Activated CD4-positive, alpha-beta T cell treated with anti-CD3 and anti-CD28 coated beads, Interleukin-2, Interleukin-6, amounts not matched to agents 100 ng/mL and 50 ng/mL, durations not matched to agents 16 hours and 8 hours (primary cell): ENCODE results near the gene SLC3A2.
"Not testable (repeated sequence)": the region's sequence is repeated elsewhere in the genome, so short reads cannot be mapped to it uniquely, and the experiment has no call there.

ENCODE experiments used
- DNase-seq: peaks from one replicate; pipeline ENCODE4 v3.0.0-alpha.2; 2020

SLC3A2 gene

GRCh38 chr11:62880803-62881578 lies at the start of gene SLC3A2:
Gene SLC3A2 (plus strand): TSS chr11:62880896. CDS start chr11:62881024, 128 bp downstream.
- DNase-seq: peak; percentile 95

DNA sequence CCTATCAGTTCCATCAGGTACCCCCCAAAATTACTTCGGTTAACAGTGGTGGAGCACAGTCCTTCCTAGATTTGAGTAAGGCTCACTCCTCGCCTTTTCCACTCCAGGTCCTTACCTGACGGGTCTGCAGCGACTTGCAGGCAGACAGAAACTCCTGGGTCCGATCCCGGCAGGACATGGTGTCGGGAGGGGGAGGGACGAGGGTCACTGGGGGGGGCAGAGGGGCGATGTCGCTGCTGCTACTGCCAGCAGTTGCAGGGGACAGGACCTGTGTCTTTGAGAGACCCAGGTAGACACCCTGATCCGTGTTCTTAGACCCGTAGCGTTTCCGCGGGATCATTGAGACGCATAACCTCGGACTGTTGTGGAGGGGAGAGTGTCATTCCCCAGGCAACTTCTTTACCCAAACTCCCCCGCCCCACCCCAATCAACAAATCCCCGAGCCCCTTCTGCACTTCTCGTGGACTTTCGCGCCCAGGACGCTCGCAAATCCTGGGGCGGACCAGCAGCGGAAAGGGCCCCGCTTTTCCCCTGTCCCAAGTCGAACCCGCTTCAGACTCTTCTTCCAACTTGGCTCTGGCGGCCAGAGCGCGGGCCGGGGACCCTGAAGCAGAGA lies 49.7 kb upstream of the SLC3A2 start:
- DNase-seq: no peak

DNA sequence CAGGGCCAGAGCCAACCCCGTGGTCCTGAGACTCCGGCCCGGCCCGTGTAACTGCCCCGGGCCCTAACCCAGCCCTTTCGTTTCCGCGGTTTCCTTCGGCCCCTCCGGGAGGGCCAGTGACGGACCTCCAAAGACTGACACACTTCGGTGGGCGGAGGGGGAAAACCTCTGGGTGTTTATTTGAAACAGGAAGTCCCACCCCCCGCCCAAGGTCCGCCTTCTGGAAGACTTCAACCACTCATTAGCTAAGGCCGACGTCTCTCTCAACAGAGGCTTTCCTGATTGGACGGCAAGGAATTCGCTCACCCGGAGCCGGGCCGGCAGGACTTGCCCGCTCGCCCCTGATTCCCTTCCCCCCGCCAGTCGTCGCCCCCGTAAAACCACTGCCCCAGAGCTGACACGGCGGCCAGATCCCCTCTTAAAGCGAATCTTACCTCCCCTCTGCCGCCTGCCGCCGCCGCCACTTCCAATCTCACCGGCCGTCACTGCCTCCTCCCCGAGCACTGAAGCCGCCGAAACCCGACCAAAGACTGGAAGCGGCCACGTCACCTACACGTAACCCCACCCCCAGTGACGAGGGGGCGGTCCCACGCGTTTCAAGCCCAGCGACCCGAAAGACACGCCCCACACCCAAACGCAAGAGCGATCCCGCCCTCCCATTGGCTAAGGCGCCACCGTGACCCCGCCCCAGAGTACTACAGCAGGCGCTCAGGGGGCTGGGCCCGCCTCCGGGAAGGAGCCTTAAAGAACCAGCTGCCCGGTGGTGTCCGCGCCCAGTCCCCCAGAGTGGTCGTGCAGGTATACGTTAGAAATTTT lies 49.0 kb upstream of the SLC3A2 start, which contains the start of gene STX5:
STX5 (minus strand) TSS at position 532 of the 816 bp plus-strand sequence. CDS start 808 bp downstream, outside the sequence.
- peak; percentile 100 for DNase-seq

DNA sequence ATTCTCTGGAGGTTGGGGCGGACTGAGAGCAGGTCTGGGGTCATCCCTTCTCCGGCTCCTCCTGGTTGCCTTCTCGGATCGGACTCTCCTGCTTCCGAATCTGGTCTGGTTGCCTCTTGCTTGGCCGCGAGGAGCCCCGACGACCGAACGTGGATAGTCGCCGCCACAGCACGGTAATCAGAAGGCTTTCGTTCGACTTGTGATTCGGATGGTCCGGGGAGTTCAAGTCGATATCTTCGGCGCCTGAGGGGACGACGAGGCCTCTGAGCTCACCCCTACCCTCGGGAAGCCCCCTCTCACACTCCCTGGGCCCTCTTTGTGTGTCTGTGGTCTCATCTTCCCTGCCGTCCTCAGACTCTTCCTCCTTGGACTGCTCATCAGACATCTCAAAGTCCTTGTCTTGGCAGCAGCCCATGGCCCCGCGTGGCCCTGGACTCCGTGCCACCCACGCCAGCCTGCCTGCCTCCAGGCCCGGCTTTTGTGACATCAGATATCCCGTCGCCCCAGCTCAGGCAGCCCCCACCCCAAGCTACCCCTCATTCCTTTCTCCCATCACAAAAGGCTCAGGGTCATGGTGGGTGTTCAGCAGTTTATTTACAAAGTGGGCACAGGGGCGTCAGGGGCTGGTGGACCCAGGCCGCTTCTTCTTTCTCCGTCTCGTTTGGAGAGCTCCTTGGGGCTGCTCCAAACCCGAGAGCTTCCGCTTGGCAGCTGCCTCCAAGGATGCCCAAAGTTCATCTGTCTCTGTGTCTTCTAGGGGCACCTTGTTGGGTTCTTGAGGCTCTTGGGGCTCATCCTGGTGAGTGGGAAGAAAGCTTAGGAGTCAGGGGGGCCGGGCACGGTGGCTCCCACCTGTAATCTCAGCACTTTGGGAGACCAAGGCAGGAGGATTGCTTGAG lies 48.1 kb upstream of the SLC3A2 start, which contains the start of gene TEX54:
TEX54 (minus strand) TSS at position 506 of the 899 bp plus-strand sequence.
- no peak for DNase-seq

GRCh38 chr11:62835336-62835735 lies 45.4 kb upstream of the SLC3A2 start:
- DNase-seq: no peak

DNA sequence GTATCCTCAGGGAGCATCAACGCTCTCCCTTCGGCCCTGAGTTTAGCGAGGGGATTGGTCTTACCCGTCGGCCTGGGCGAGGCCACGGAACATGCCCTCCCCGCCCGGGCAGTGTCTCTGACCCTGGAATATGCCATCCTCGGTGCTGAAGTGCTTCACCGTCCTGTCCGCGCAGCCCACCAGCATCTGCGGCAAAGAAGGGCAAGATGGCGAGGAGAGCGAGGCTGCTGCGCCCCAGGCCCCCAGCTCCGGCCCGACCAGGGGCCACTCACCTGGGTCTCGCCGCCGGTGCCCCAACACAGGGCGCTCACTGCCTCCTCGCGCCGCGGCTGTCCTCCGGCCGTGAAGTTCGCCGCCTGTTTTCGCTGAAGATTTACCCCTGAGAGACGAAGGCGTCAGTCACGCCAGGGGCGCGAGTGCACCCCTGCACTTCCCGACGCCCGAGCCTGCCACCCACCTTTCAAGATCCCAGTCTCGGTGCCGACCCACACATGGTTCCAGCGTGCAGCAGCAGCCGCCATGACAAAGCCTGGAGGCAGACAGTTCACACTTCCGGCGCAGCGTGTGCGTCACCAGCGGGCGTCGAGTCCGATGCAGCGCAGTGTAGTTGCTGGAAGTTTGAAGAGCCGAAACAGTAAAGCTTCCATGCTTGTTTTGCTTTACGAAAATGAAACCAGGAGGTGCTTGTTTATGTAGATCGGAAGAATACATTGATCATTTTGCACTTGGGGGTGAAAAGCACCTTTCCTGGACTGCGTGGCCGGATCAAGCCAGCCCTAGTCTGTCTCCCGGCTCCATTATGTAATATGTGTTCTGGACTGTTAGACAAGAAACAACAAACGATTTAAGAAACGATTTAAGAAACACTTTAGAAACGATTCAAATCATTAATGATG lies 41.4 kb upstream of the SLC3A2 start, which contains the start of gene WDR74:
WDR74 (minus strand) TSS at position 541 of the 896 bp plus-strand sequence; CDS start at position 521, 20 bp downstream.
- peak; percentile 97 for DNase-seq

DNA sequence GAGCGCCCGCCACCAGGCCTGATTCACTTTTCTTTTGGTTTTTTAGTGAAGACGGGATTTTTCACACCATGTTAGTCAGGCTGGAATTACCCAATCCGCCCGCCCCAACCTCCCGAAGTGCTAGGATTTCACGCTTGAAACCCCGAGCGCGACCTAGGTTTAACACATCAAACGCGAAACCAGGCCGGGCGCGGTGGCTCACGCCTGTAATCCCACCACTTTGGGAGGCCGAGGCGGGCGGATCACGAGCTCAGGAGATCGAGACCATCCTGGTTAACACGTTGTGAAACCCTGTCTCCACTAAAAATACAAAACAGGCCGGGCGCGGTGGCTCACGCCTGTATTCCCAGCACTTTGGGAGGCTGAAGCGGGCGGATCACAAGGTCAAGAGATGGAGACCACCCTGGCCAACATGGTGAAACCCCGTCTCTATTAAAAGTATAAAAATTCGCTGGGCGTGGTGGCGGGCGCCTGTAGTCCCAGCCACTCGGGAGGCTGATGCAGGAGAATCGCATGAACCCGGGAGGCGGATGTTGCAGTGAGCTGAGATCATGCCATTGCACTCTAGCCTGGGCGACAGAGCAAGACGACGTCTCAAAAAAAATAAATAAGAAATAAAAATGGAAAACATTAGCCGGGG lies 39.9 kb upstream of the SLC3A2 start:
- peak; percentile 86 for DNase-seq

DNA sequence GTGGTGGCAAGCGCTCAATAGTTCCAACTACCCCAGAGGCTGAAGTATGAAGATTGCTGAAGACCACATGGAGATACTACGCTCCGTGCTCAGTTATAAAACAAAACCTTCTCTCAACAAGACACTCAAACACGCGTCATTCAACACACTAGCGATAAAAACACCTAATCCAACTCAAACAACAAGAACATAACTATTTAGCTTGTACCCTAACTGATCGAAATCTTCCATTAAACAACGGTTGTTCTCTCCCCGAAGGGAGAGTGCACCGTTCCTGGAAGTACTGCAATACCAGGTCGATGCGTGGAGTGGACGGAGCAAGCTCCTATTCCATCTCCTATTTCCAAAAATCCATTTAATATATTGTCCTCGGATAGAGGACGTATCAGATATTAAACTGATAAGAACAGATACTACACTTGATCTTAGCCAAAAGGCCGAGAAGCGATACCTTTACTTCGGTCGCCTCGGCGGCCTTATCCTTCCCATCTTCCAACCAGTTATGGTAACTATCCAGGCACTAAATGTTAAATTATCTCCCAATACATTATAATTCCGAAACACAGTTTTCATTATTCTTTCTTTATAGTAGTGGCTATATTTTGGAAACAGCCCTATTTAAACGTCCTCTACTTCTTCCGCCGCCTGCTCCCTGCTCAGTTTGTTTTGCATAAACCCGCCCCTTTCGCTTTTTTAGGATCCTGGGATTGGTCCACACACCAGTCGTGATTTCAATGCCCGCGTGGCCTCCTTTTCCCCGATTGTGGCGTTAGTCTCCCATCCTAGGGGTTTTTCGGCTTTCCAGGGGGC lies 39.1 kb upstream of the SLC3A2 start:
- peak; percentile 95 for DNase-seq

DNA sequence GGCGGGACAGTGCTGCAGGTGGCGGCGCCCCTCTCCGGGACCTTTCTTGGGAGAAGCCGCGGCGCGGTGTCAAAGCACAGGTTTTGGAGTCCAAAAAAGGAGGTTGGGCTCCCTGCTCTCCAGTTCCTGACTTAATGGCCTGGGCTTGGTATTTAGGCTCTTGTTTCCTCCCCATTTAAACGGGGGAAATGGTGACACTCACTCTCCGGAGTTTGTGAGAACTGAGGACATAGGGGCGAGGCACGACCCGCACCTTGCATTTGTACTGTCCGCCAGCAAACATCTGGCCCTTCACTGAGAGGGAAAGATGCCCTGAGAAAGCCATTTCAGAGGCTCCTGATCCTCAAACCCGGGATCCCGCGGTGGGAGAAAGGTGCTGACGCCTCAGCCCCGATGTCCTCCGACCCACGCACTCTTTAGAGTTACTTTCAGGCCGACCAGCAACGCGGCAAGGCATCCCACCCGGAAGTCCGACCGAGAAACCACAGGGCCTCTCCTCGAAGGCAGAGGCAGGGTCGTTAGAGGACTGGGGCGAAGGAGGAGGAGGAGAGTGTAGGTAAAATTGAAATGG lies 38.4 kb upstream of the SLC3A2 start:
- DNase-seq: peak; percentile 59

DNA sequence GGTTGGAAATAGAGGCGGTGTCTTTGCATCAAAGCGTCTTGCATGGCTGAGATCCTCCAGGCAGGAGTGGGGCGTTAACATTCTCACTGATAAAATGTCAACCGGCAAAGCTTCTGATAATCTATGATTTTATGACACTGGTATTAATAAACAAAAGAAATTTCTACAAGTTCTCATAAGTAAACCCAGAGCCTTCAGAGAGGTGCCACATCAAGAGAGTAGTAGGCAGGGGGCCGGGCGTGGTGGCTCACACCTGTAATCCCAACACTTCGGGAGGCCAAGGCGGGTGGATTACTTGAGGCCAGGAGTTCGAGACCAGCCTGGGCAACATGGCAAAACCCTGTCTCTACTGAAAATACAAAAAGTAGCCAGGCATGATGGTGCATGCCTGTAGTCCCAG lies 37.8 kb upstream of the SLC3A2 start:
- not testable (repeated sequence) for DNase-seq

DNA sequence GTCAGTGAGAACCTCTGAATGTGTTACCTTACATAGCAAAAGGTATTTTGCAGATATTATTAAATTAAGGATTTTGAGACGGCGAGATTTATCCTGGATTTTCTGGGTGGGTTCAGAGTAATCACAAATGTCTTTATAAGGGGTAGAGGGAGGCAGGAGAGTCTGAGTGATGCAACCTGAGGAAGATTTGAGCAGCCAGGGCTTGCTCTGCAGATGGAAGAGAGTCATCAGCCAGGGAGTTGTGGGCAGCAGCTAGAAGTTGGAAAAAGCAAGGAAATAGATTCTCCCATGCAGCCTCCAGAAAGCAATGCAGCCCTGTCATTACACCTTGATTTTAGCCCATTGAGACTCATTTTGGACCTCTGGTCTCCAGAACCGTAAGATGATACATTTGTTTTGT lies 37.2 kb upstream of the SLC3A2 start:
- no peak for DNase-seq

GRCh38 chr11:62844154-62844553 lies 36.5 kb upstream of the SLC3A2 start:
- DNase-seq: no peak

DNA sequence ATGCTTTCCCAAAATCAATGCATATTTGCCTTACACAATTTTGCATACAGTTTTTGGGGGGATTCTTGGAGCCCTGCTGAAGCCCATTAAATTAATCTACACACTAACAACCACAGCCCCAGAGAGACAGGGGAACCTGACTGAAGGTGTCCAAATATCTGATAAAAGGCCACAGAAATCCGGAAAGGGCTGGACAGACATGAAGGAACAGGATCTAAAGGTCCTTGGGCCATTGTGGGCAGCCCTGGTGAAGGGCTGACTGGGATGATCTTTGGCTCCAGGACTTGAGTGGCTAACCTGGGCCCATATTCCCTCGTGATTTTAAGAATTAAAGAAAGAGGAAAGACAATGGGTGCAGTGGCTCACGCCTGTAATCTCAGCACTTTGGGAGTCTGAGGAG lies 34.5 kb upstream of the SLC3A2 start:
- DNase-seq: no peak

DNA sequence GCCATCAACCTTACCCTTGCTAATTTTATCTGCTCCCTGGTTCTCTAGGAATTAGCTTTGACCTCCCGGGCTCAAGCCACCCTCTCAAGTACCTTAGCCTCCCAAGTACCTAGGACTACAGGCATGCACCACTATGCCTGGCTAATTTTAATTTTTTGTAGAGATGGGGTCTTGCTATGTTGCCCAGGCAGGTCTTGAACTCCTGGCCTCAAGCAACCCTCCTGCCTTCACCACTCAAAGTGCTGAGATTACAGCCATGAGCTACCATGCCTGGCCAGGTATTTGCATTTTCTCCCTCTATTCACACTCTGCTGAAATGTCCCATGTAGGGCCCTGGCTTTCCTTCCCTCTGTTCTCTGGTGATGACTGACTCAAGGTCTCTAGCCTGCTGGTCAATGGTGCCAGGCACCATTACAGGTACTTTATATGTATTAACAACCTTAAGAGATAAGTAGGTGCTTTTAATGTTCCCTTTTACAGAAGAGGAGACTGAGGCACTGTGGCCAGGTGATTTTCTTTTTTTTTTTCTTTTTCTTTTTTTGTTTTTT lies 32.9 kb upstream of the SLC3A2 start:
- no peak for DNase-seq

- peak; percentile 70 for DNase-seq
Measured at GRCh38 chr11:62850911-62851806, 29.5 kb upstream of the SLC3A2 start.

GRCh38 chr11:62851807-62852522 lies 28.7 kb upstream of the SLC3A2 start:
- peak; percentile 33 for DNase-seq

- no peak for DNase-seq
Measured at GRCh38 chr11:62852523-62853188, 28.0 kb upstream of the SLC3A2 start.
